HepG2 (cell line): ENCODE results near the gene FRMD4A. TPM values are rescaled to one million over a fixed set of nuclear protein-coding genes. Genes with fewer than 3 reads are reported as not detected.
A peak's percentile ranks its signal among the peaks of the same experiment; 100 is the strongest.

Source experiments
- ATAC-seq: fragments of 200-7000 bp; cut with Tn5 transposase; 3 replicates; pipeline ENCODE4 v1.9.1; 2020; ENCODE audit warnings: mild to moderate bottlenecking, moderate library complexity
- BruUV-seq: library from RNA; stranded (reverse); fragments of 400-500 nt; replicated peaks from 2 replicates; lab custom pipeline; 2021; lab: Mats Ljungman, UMichigan
- CTCF ChIA-PET: fragments of 300-600 bp; formaldehyde crosslinking; extraction: SDS; loops from one replicate; lab custom pipeline; 2021; ENCODE audit warnings: low total read pairs, inconsistent platforms, low intra/inter-chr PET ratio; lab: Yijun Ruan, JAX
- POLR2A ChIA-PET: fragments of 350-600 bp; sonication (Branson Sonifier 250); formaldehyde crosslinking; loops from one replicate; lab custom pipeline; 2020; ENCODE audit warnings: antibody characterized with exemption, inconsistent platforms; lab: Yijun Ruan, JAX
- DNase-seq: peaks from one replicate; pipeline ENCODE4 v3.0.0-alpha.2; 2015; ENCODE audit warnings: low spot score
- FAIRE-seq: peaks from 3 replicates; lab custom pipeline; 2011; peaks lifted over from hg19 to GRCh38; lab: Jason Lieb, UNC
- H2AFZ ChIP-seq: one replicate; pipeline ENCODE4 v1.6.1; 2011; ENCODE audit warnings: low read length, inconsistent platforms
- H3K27ac ChIP-seq: fragments of 300-600 bp; 3 replicates; pipeline ENCODE4 v1.8.0; 2011; ENCODE audit warnings: mixed run types, mild to moderate bottlenecking, mixed read lengths, low read length, inconsistent platforms; ENCODE audit not compliant: insufficient read depth; ENCODE audit errors: extremely low read length
- H3K27me3 ChIP-seq, 2 experiments: fragments of 200-600 bp in 1 of 2; 2 replicates in 1 of 2; 3 replicates in 1 of 2; pipeline versions ENCODE4 v1.6.0 to v1.8.0; 2011; ENCODE audit warnings: low read length in 2 of 2, mild to moderate bottlenecking in 2 of 2, moderate library complexity in 2 of 2, inconsistent platforms in 1 of 2; ENCODE audit not compliant: insufficient read depth in 2 of 2, control insufficient read depth in 1 of 2
- H3K36me3 ChIP-seq, 2 experiments: fragments of 200-600 bp in 1 of 2; replicated peaks in 1 of 2; 2 replicates in 1 of 2; 3 replicates in 1 of 2; pipeline versions ENCODE4 v1.5.1 to v1.8.0; 2011; ENCODE audit warnings: low read length in 2 of 2, inconsistent platforms in 1 of 2; ENCODE audit not compliant: insufficient read depth in 2 of 2, control insufficient read depth in 1 of 2
- H3K4me1 ChIP-seq: 2 replicates; pipeline ENCODE4 v1.5.1; 2012; ENCODE audit warnings: low read length, inconsistent platforms; ENCODE audit not compliant: insufficient read depth
- H3K4me2 ChIP-seq: 2 replicates; pipeline ENCODE4 v1.6.0; 2011; ENCODE audit warnings: low read depth, low read length, inconsistent platforms
- H3K4me3 ChIP-seq, 3 experiments: fragments of 200-600 bp in 1 of 3; sonication (generic), shearing (Covaris generic) in 1 of 3; replicated peaks in 1 of 3; 2 replicates each; pipeline ENCODE4 v1.5.1; 2011 to 2016; ENCODE audit warnings: low read length in 3 of 3, inconsistent platforms in 2 of 3, low read depth in 2 of 3, mild to moderate bottlenecking in 2 of 3, control low read depth in 1 of 3, mixed read lengths in 1 of 3; ENCODE audit not compliant: insufficient read depth in 1 of 3
- H3K79me2 ChIP-seq: one replicate; pipeline ENCODE4 v1.6.1; 2011; ENCODE audit warnings: low read length, inconsistent platforms; ENCODE audit not compliant: insufficient read depth
- H3K9ac ChIP-seq: 2 replicates; pipeline ENCODE4 v1.6.0; 2011; ENCODE audit warnings: mild to moderate bottlenecking, low read depth, low read length, inconsistent platforms; ENCODE audit not compliant: insufficient read depth
- H3K9me3 ChIP-seq: 2 replicates; pipeline ENCODE4 v1.5.1; 2012; ENCODE audit warnings: mild to moderate bottlenecking, low read length
- H4K20me1 ChIP-seq: 2 replicates; pipeline ENCODE4 v1.6.0; 2011; ENCODE audit warnings: inconsistent platforms, mild to moderate bottlenecking, low read length, moderate library complexity; ENCODE audit not compliant: insufficient read depth
- STAG1 ChIP-seq: sonication (generic); formaldehyde crosslinking; IDR thresholded peaks from 2 replicates; pipeline ENCODE4 v1.4.0; 2020; ENCODE audit warnings: missing genetic modification reagents
- ZNF224 ChIP-seq: sonication (generic); formaldehyde crosslinking; IDR thresholded peaks from 2 replicates; pipeline ENCODE4 v1.5.0; 2020; ENCODE audit warnings: mild to moderate bottlenecking, missing genetic modification reagents
- WGBS: methylation state at CpG from one replicate; pipeline ENCODE4 v1.1.6; 2017; ENCODE audit warnings: low lambda C conversion rate; 5-methylcytosine and 5-hydroxymethylcytosine counted together
- in situ Hi-C: cut with HindIII; loops from 2 replicates; pipeline ENCODE4 v1.10.0; 2017; ENCODE audit warnings: low pct_unique_long_range_greater_than_20kb; ENCODE audit not compliant: extremely low pct_ligation_motif_present
- intact Hi-C: fragments of 100-400 bp; cut with micrococcal nuclease; formaldehyde crosslinking; loops from one replicate; pipeline ENCODE4 v1.10.0; 2022; ENCODE audit not compliant: unreplicated experiment
- polyA plus RNA-seq, 8 experiments: library from polyadenylated mRNA; depleted of rRNA in 3 of 8; stranded (reverse) in 7 of 8; unstranded in 1 of 8; fragments of >200 nt; fragmentation: Illumina TruSeq in 4 of 8; extraction: Trizol in 4 of 8; gene quantifications; 2 replicates each; pipeline versions ENCODE4 v1.2.1 to v1.2.3, GENCODE V29; 2011 to 2016; ENCODE audit warnings: low read depth in 4 of 8, missing spikeins in 1 of 8, mixed read lengths in 1 of 8; ENCODE audit not compliant: insufficient read depth in 1 of 8
- total RNA-seq, 5 experiments: library from RNA; depleted of rRNA; stranded (reverse); fragments of >200 nt; fragmentation: Illumina TruSeq; extraction: Trizol; gene quantifications; 2 replicates each; pipeline ENCODE4 v1.2.3, GENCODE V29; 2016; ENCODE audit warnings: low read depth in 1 of 5
- TF ChIP-seq, protein P1 (sequence below): sonication (generic); IDR thresholded peaks from 2 replicates; pipeline ENCODE4 v1.6.1; 2016; ENCODE audit warnings: low read depth, borderline replicate concordance
- TF ChIP-seq, protein P2 (sequence below): sonication (generic); formaldehyde crosslinking; IDR thresholded peaks from 2 replicates; pipeline ENCODE4 v1.4.0; 2020; ENCODE audit warnings: missing genetic modification reagents
- TF ChIP-seq, protein P3 (sequence below): sonication (generic); formaldehyde crosslinking; conservative IDR thresholded peaks from 2 replicates; pipeline ENCODE4 v1.8.0; 2022; ENCODE audit warnings: mild to moderate bottlenecking, moderate library complexity, missing genetic modification reagents
- TF ChIP-seq, protein P4 (sequence below): sonication (generic); formaldehyde crosslinking; IDR thresholded peaks from 2 replicates; pipeline ENCODE4 v1.9.0; 2021; ENCODE audit warnings: mild to moderate bottlenecking, missing genetic modification reagents
- TF ChIP-seq, protein P5 (sequence below): sonication (generic); formaldehyde crosslinking; IDR thresholded peaks from 2 replicates; pipeline ENCODE4 v1.5.0; 2020; ENCODE audit warnings: mild to moderate bottlenecking, missing genetic modification reagents, borderline replicate concordance

Gene FRMD4A
- total and polyA plus RNA-seq, 2 of the 13 experiments (the other 11 are each of a cell fraction or from before 2014, with no cell fraction given), result 0.09 to 0.26 TPM

DNA sequence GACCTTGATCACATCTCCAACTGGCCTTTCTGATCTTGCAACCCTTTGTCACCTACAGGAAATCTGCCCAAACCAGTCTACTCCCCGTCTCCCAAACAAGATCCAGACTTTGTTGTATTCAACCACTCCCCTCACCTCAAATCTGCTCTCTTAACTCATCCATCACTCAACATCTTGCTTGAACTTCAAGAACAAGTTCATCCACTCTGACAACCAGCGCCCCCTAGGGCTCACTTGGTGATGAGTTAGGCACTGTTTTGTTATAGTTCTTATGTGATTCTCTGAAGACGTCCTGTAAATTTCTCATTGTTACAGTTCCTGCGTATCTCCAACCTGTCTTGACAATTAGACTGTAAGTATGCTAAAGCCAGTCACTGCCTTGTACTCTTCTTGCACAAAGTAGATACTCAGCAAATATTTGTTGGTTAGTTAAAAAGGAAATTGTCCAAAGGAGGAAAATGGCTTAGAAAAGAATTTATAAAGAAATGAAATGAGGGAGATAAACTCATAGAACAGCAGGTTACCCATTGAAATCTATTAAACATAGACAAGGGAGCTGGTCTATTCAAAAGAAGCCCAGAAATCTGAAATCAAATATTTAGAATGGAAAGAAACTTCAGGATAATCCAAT, 5.3 kb downstream of the FRMD4A start:
- Histone ChIP-seq H3K4me2 (no peak overlapping the region), H3K4me1 (no peaks in the 10 kb centered on the region), H3K27ac (no peak overlapping the region), H3K79me2 (no peaks in the 10 kb centered on the region), H2AFZ (no peak overlapping the region), H4K20me1 (no peaks in the 10 kb centered on the region), H3K4me3 (no peak overlapping the region), H3K9ac (no peak overlapping the region), H3K36me3 (no peaks in the 10 kb centered on the region), H3K27me3 (peaks cover 1 to 20% of the 10 kb centered on the region in 2 experiments; a peak in 3 of 5 replicates), H3K9me3 (no peaks in the 10 kb centered on the region)
- intact Hi-C loops, result loop anchor here (10.0 kb wide), 1 partner anchor 131 kb away; no protein-coding TSS in a partner anchor
- BruUV-seq, result no TSS peak
- FAIRE-seq, result peak; percentile 55
- ChIA-PET CTCF (interaction anchor here (1.6 kb wide), 1 partner anchor 129 kb away, joined by 5 read pairs; no protein-coding TSS in a partner anchor), POLR2A (no interaction called here)
- ATAC-seq, result no peak
- 18% methylated on average over 4 of the region's 4 CpGs for WGBS
- DNase-seq, result peak; percentile 24
- in situ Hi-C loops, result no loop called here
- TF ChIP-seq, protein P1, sequence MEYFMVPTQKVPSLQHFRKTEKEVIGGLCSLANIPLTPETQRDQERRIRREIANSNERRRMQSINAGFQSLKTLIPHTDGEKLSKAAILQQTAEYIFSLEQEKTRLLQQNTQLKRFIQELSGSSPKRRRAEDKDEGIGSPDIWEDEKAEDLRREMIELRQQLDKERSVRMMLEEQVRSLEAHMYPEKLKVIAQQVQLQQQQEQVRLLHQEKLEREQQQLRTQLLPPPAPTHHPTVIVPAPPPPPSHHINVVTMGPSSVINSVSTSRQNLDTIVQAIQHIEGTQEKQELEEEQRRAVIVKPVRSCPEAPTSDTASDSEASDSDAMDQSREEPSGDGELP, result no peak
- TF ChIP-seq, protein P2, sequence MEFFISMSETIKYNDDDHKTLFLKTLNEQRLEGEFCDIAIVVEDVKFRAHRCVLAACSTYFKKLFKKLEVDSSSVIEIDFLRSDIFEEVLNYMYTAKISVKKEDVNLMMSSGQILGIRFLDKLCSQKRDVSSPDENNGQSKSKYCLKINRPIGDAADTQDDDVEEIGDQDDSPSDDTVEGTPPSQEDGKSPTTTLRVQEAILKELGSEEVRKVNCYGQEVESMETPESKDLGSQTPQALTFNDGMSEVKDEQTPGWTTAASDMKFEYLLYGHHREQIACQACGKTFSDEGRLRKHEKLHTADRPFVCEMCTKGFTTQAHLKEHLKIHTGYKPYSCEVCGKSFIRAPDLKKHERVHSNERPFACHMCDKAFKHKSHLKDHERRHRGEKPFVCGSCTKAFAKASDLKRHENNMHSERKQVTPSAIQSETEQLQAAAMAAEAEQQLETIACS, result no peak
- TF ChIP-seq, protein P3, sequence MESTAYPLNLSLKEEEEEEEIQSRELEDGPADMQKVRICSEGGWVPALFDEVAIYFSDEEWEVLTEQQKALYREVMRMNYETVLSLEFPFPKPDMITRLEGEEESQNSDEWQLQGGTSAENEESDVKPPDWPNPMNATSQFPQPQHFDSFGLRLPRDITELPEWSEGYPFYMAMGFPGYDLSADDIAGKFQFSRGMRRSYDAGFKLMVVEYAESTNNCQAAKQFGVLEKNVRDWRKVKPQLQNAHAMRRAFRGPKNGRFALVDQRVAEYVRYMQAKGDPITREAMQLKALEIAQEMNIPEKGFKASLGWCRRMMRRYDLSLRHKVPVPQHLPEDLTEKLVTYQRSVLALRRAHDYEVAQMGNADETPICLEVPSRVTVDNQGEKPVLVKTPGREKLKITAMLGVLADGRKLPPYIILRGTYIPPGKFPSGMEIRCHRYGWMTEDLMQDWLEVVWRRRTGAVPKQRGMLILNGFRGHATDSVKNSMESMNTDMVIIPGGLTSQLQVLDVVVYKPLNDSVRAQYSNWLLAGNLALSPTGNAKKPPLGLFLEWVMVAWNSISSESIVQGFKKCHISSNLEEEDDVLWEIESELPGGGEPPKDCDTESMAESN, result no peak
- TF ChIP-seq STAG1 (CRISPR knock-in tag) (peak; percentile 40), ZNF224 (no peak)
- TF ChIP-seq, protein P4, sequence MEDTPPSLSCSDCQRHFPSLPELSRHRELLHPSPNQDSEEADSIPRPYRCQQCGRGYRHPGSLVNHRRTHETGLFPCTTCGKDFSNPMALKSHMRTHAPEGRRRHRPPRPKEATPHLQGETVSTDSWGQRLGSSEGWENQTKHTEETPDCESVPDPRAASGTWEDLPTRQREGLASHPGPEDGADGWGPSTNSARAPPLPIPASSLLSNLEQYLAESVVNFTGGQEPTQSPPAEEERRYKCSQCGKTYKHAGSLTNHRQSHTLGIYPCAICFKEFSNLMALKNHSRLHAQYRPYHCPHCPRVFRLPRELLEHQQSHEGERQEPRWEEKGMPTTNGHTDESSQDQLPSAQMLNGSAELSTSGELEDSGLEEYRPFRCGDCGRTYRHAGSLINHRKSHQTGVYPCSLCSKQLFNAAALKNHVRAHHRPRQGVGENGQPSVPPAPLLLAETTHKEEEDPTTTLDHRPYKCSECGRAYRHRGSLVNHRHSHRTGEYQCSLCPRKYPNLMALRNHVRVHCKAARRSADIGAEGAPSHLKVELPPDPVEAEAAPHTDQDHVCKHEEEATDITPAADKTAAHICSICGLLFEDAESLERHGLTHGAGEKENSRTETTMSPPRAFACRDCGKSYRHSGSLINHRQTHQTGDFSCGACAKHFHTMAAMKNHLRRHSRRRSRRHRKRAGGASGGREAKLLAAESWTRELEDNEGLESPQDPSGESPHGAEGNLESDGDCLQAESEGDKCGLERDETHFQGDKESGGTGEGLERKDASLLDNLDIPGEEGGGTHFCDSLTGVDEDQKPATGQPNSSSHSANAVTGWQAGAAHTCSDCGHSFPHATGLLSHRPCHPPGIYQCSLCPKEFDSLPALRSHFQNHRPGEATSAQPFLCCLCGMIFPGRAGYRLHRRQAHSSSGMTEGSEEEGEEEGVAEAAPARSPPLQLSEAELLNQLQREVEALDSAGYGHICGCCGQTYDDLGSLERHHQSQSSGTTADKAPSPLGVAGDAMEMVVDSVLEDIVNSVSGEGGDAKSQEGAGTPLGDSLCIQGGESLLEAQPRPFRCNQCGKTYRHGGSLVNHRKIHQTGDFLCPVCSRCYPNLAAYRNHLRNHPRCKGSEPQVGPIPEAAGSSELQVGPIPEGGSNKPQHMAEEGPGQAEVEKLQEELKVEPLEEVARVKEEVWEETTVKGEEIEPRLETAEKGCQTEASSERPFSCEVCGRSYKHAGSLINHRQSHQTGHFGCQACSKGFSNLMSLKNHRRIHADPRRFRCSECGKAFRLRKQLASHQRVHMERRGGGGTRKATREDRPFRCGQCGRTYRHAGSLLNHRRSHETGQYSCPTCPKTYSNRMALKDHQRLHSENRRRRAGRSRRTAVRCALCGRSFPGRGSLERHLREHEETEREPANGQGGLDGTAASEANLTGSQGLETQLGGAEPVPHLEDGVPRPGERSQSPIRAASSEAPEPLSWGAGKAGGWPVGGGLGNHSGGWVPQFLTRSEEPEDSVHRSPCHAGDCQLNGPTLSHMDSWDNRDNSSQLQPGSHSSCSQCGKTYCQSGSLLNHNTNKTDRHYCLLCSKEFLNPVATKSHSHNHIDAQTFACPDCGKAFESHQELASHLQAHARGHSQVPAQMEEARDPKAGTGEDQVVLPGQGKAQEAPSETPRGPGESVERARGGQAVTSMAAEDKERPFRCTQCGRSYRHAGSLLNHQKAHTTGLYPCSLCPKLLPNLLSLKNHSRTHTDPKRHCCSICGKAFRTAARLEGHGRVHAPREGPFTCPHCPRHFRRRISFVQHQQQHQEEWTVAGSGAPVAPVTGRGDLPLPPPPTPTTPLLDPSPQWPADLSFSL (CRISPR knock-in tag), result no peak
- TF ChIP-seq, protein P5, sequence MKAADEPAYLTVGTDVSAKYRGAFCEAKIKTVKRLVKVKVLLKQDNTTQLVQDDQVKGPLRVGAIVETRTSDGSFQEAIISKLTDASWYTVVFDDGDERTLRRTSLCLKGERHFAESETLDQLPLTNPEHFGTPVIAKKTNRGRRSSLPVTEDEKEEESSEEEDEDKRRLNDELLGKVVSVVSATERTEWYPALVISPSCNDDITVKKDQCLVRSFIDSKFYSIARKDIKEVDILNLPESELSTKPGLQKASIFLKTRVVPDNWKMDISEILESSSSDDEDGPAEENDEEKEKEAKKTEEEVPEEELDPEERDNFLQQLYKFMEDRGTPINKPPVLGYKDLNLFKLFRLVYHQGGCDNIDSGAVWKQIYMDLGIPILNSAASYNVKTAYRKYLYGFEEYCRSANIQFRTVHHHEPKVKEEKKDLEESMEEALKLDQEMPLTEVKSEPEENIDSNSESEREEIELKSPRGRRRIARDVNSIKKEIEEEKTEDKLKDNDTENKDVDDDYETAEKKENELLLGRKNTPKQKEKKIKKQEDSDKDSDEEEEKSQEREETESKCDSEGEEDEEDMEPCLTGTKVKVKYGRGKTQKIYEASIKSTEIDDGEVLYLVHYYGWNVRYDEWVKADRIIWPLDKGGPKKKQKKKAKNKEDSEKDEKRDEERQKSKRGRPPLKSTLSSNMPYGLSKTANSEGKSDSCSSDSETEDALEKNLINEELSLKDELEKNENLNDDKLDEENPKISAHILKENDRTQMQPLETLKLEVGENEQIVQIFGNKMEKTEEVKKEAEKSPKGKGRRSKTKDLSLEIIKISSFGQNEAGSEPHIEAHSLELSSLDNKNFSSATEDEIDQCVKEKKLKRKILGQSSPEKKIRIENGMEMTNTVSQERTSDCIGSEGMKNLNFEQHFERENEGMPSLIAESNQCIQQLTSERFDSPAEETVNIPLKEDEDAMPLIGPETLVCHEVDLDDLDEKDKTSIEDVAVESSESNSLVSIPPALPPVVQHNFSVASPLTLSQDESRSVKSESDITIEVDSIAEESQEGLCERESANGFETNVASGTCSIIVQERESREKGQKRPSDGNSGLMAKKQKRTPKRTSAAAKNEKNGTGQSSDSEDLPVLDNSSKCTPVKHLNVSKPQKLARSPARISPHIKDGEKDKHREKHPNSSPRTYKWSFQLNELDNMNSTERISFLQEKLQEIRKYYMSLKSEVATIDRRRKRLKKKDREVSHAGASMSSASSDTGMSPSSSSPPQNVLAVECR (CRISPR knock-in tag), result no peak
